Ovary (tissue), 3 donors: ENCODE measurements around the gene AMOT.

Source experiments
- CTCF ChIP-seq, 3 donors: fragments of 450-650 bp in 2 of 3; fragments of 200-600 bp in 1 of 3; IDR thresholded peaks; one replicate each; pipeline versions ENCODE4 v1.5.1 to v1.8.0; 2016 to 2022; ENCODE audit warnings: antibody characterized with exemption in 3 of 3, mild to moderate bottlenecking in 1 of 3
- POLR2A ChIP-seq: fragments of 450-650 bp; IDR thresholded peaks from one replicate; pipeline ENCODE4 v1.6.1; 2017; ENCODE audit warnings: antibody characterized with exemption, mild to moderate bottlenecking, moderate library complexity
- donor health status: DM: no; HTN: no; CAD: no.

- TF ChIP-seq CTCF (IDR thresholded peaks at IDR 0.05) (no peak), POLR2A (no peak)
These were observed 79.1 kb downstream of the AMOT start for GRCh38 chrX:112761242-112762207.
